ENCODE results near the gene THBS3. TPM values are rescaled to one million over a fixed set of nuclear protein-coding genes. Genes with fewer than 3 reads are reported as not detected.
A peak's percentile ranks its signal among the peaks of the same experiment; 100 is the strongest.

Gene THBS3
- polyA plus RNA-seq, 1 donor (not counting 4 experiments of a cell fraction or from before 2014, with no cell fraction given): 16.2 TPM

DNA sequence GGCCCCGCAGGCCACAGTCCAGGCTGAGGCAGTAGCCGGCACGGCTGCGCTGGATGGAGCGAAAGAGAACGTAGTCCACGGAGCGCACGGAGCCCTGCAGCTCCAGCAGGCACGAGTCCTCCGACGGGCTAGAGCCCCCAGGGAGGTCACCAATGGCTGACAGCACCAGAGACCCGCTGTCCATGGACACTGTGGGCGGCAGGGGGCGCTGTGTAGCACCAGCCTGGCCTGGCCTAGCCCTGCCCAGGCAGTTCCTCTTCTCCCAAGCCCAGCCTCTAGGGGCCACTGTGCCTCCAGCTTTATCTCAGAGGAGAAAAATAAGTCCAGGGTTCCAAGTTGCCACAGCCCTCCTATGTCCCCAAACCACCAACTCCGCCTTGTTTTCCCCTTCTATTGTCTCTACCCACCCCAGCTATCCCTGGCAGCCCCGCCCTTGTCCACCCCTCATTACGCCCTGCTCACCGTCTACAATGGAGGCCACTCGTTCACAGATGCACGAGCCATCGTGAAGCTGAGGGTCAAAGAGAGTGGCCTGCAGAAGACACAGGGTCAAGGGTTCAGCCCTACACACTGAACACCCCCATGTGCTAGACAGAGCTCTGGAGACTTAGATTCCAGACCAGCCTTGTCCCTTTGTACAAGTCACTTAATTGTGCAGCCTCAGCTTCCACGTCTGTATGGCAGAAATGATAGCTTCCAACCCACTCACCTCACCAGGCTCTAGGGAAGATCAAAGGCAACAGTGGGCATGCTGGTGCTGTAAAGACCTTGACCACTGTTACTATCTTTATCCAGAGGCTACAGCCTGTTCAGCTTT lies 43.1 kb upstream of the THBS3 start:
- no peaks in the 10 kb centered on the region for H3K9me3 ChIP-seq (ENCODE audit: control insufficient read depth, low read depth, low read length)
- no peaks in the 10 kb centered on the region for H3K27me3 ChIP-seq (ENCODE audit: control insufficient read depth, extremely low read depth, insufficient read depth, low read length)
- peaks cover 13% of the 10 kb centered on the region for H3K4me1 ChIP-seq (ENCODE audit: control insufficient read depth, extremely low read depth, insufficient read depth, low read length)
- H3K36me3 ChIP-seq (ENCODE audit: control insufficient read depth in 2 of 2, extremely low read depth in 1 of 2, insufficient read depth in 2 of 2, low read length in 2 of 2): peaks cover 11 to 19% of the 10 kb centered on the region in 2 experiments
- H3K27ac ChIP-seq (ENCODE audit: control insufficient read depth, insufficient read depth, low read length): no peak overlapping the region
- H4K20me1 ChIP-seq (ENCODE audit: control insufficient read depth, extremely low read depth, insufficient read depth, low read length): no peaks in the 10 kb centered on the region
- no peak overlapping the region for H3K4me2 ChIP-seq (ENCODE audit: control insufficient read depth, extremely low read depth, insufficient read depth, low read depth, low read length)
- H3K9ac ChIP-seq (ENCODE audit: control insufficient read depth, extremely low read depth, insufficient read depth, low read length): no peak overlapping the region
- DNase-seq (ENCODE audit: low read depth, low spot score): peak; percentile 64
- no peak overlapping the region for H2AFZ ChIP-seq (ENCODE audit: control insufficient read depth, low read length)
- no peaks in the 10 kb centered on the region for H3K9me1 ChIP-seq (ENCODE audit: control insufficient read depth, extremely low read depth, insufficient read depth, low read length)
- TF ChIP-seq CTCF (optimal IDR thresholded peaks at IDR 0.05 in 1 of 3, IDR thresholded peaks at IDR 0.05 in 1 of 3, conservative IDR thresholded peaks at IDR 0.05 in 1 of 3; ENCODE audit: extremely low read depth in 1 of 3, insufficient read depth in 2 of 3, low read length in 3 of 3) (peak; percentile 99 to 100 (median 100)), EZH2 (IDR thresholded peaks at IDR 0.05; ENCODE audit: low read length) (no peak)
- H3K4me3 ChIP-seq (ENCODE audit: control insufficient read depth in 2 of 3, extremely low read depth in 1 of 3, insufficient read depth in 2 of 3, low read depth in 1 of 3, low read length in 3 of 3): no peak overlapping the region
- dilution Hi-C loops (cut with MboI; ENCODE audit: extremely low pct_ligation_motif_present, low sequenced_read_pairs): no loop called here
- peaks cover 13% of the 10 kb centered on the region for H3K79me2 ChIP-seq (ENCODE audit: control insufficient read depth, insufficient read depth, low read length)
- FAIRE-seq: peak; percentile 34

DNA sequence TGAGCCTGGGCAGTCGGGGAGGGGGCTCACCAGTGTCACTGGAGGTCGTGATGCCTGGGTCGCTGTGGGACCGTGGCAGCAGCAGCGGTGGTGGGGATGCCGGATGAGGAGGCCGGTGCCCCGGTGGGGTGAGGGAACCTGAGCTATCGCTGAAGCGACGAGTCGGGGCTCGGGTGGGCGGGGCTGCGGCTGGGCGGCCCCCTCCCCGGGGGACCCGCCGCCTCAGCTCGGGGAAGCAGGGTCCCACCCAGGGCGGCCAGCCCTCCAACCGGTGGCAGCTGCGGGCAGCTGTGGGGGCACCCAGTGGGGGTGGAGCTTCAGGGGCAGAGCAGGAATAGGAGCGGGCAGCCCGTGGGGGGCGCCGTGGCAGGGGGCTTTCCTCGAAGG lies 42.5 kb upstream of the THBS3 start:
- H3K79me2 ChIP-seq (ENCODE audit: control insufficient read depth, insufficient read depth, low read length): peaks cover 13% of the 10 kb centered on the region
- H3K27me3 ChIP-seq (ENCODE audit: control insufficient read depth, extremely low read depth, insufficient read depth, low read length): no peaks in the 10 kb centered on the region
- H3K4me2 ChIP-seq (ENCODE audit: control insufficient read depth, extremely low read depth, insufficient read depth, low read depth, low read length): no peak overlapping the region
- no peak for FAIRE-seq
- no peaks in the 10 kb centered on the region for H3K9me1 ChIP-seq (ENCODE audit: control insufficient read depth, extremely low read depth, insufficient read depth, low read length)
- H4K20me1 ChIP-seq (ENCODE audit: control insufficient read depth, extremely low read depth, insufficient read depth, low read length): no peaks in the 10 kb centered on the region
- H3K4me3 ChIP-seq (ENCODE audit: control insufficient read depth in 2 of 3, extremely low read depth in 1 of 3, insufficient read depth in 2 of 3, low read depth in 1 of 3, low read length in 3 of 3): no peak overlapping the region
- dilution Hi-C loops (cut with MboI; ENCODE audit: extremely low pct_ligation_motif_present, low sequenced_read_pairs): no loop called here
- no peaks in the 10 kb centered on the region for H3K9me3 ChIP-seq (ENCODE audit: control insufficient read depth, low read depth, low read length)
- H2AFZ ChIP-seq (ENCODE audit: control insufficient read depth, low read length): no peak overlapping the region
- DNase-seq (ENCODE audit: low read depth, low spot score): no peak
- H3K36me3 ChIP-seq (ENCODE audit: control insufficient read depth in 2 of 2, extremely low read depth in 1 of 2, insufficient read depth in 2 of 2, low read length in 2 of 2): peaks cover 11 to 19% of the 10 kb centered on the region in 2 experiments
- H3K27ac ChIP-seq (ENCODE audit: control insufficient read depth, insufficient read depth, low read length): no peak overlapping the region
- H3K9ac ChIP-seq (ENCODE audit: control insufficient read depth, extremely low read depth, insufficient read depth, low read length): no peak overlapping the region
- H3K4me1 ChIP-seq (ENCODE audit: control insufficient read depth, extremely low read depth, insufficient read depth, low read length): peaks cover 12% of the 10 kb centered on the region
- TF ChIP-seq EZH2 (IDR thresholded peaks at IDR 0.05; ENCODE audit: low read length): no peak
- no peak for TF ChIP-seq CTCF (optimal IDR thresholded peaks at IDR 0.05 in 1 of 3, IDR thresholded peaks at IDR 0.05 in 1 of 3, conservative IDR thresholded peaks at IDR 0.05 in 1 of 3; ENCODE audit: extremely low read depth in 1 of 3, insufficient read depth in 2 of 3, low read length in 3 of 3)
